Measurements from ENCODE around the gene CLPSL2.

Gene CLPSL2

DNA sequence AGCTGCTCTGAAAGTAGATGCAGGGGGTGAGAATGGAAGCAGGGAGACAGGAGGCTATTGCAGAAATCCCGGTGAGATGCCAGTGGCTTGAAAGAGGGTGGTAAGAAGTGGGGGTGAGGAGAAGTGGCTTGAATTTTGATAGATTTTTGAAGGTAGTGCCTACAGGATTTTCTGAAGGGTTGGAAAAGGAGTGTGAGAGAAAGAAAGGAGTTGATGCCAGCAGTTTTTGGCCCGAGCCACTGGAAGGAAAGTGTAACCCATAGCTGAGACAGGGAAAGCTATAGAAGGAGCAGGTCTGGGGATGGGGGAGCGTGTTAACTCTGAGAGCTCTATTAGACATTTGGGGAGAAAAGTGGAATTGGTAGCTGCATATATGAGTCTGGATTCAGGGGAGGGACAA, 29.9 kb upstream of the CLPSL2 start:
- DNase-seq (ENCODE audit: low read depth in 2 of 2): no peak

DNA sequence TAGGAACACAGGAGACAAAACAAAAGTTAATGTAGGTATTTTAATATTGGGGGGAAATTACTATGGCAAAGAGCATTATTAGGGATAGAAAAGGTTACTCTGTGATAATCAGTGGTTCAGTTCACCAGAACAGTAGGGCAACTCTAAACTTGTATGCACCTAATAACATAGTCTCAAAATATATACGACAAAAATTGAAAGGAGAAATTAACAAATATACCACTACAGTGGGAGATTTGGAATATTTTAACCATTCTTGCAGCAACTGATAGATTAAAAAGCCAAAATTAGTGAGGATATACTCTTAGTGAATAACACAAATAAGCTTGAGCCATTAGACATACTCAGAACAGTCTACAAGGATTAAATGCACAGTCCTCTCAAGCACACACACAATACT, 28.5 kb upstream of the CLPSL2 start:
- no peak for DNase-seq (ENCODE audit: low read depth in 2 of 2)

DNA sequence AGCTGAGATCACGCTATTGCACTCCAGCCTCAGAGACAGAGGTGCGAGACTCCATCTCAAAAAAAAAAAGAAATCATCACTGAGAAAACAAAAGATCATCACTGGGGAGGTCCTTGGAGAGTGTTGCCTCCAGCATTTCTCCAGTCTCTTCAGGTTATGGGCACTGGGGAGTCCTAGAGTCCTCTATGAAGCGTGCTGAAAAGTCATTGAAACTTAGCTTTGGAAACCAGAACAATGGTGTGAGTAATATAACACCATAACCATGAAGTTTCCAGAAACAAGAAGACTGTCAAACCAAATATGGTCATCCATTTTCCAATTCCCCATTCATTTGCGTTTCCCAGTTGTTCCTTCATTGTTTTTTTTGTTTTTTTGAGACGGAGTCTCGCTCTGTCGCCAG, 25.8 kb upstream of the CLPSL2 start:
- no peak for DNase-seq (ENCODE audit: low read depth in 2 of 2)

DNA sequence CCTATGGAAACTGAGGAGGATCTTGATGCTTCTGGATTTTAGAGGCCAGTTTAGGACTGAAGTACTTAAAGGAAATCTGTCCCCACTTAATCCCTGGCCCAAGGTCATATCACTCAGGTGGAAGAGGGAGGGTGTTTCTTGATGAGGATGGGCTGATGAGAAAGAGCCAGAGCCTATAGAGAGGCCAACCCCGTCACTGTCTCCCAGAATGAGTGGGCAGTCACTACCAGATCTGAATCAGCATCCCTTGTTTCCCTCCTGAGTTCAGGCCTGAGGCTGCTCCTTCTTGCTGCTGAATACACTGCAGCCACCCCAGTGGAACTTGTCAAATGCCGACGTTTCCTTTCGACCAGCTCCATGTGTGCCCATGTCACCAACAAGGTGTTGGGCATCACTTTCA, 24.8 kb upstream of the CLPSL2 start:
- DNase-seq (ENCODE audit: low read depth in 2 of 2): no peak

DNA sequence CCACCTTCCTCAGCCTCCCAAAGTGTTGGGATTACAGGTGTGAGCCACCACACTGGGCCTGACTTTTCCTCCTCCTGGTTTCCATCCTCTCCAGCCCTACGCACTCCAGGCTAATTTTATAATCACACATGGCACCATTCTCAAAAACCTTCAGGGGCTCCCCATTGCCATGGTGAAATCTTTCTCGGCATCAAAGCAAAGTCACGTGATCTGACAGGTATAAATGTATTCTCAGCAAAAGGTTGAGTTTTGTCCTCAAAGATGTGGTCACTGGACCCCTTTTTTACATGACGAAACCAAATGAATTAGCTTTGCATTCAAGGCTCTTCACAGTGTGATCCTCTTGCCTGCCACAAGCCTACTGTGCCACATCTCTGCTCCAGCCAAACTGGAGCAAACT, 24.1 kb upstream of the CLPSL2 start:
- DNase-seq (ENCODE audit: low read depth in 2 of 2): no peak

DNA sequence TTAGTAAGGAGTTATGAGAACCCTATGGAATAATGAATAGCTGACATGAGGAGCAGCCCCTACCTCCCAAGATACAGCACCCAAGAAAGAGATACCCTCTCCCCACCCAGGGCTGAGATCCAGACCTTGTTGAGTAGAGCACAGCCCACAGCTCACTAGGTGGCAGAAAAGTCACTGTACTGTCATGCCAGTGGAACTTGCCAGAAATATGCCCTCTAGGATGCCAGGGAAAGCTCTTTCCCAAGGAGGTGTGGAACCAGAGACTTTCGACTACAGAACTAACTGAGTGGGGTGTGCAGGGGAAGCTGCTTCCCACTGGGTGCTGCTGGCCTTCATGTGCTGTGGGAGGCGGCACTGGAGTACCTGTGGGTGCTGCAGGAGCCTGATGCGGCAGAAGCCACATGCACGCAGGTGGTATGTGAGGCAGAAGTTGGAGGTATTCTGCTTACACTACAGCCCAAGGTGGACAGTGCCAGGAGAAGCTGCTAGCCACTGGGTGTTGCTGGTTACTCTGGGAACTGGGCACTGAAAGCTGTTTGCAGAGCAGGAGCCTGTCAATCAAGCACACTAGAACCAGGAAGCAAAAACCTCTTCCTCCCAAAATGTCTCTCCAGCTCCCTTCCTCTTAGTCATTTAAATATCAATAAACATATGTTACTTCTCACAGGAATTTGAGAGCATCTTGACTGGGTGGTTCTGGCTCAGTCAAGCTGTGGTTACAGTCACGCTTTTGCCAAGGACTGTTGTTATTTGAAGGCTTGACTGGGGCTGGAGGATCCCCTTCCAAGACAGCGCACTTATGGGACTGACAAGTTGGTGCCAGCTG, 21.7 kb upstream of the CLPSL2 start:
- no peak for DNase-seq (ENCODE audit: low read depth in 2 of 2)

DNA sequence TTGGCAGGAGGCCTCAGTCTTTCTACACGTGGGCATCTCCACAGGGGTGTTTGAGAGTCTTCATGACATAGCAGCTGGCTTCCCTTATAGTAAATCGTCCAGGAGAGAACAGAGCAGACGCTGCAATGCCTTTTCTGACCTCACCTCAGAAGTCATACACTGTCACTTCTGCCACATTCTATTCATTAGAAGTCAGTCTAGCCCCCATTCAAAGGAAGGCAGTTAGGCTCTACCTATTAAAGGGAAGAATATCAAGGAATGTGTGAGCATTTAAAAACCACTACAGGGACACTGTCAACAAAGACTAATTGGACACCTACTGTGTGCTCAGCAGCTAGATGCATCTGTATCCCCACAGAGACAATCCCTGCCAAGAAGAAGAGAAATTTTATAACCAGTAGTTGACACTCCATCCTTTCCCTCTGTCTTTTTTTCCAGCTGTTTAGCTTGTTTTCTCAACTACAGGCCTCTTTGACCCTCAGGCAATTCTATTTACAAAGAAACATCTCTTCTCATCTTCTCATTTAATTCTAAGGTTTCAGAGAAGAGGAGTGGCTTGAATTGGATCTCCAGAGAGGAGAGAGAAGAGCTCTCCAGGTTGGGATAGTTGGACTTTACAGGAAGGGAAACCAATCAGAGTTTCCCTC, 21.0 kb upstream of the CLPSL2 start:
- DNase-seq (ENCODE audit: low read depth in 2 of 2): no peak

DNA sequence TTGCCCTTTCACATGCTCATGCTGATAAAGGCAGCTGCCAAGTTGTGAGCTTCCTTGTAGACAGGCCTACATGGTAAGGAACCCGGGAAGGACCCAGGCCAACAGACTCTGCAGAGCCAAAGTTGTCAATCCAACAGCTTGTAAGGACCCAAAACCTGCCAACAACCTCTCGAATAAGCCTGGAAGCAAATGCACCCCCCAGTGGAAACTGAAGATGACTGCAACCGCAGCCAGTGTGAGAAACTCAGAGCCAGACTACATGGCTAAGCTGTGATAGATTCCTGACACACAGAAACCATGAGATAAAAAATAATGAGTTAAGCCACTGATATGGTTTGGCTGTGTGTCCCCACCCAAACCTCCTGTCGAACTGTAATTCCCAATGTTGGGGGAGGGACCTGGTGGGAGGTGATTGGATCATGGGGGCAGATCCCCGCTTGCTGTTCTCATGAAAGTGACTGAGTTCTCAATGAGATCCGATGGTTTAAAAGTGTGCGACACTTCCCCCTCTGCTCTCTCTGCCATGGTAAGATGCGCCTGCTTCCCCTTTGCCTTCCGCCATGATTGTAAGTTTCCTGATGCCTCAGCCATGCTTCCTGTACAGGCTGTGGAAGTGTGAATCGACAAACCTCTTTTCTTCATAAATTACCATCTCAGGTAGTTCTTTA, 18.8 kb upstream of the CLPSL2 start:
- DNase-seq (ENCODE audit: low read depth in 2 of 2): no peak

DNA sequence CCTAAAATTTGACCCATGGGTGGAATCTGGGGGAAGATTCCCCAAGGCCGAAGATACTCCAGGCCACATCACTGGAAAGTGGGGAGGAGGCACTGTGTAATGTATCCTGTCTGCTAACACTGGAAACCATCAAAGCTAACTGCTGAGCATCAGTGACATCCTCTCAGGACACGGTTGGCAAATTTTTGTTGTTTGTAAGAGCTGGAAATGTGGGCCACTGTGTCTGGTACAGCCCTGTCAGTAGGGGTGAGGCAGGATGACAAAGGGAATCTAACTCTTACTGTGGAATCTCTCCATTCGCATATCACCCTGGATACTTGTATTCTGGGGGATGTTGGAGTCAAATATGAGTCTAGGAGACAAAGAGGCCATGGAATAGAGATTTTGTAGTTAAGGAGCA, 17.0 kb upstream of the CLPSL2 start:
- DNase-seq (ENCODE audit: low read depth in 2 of 2): no peak

DNA sequence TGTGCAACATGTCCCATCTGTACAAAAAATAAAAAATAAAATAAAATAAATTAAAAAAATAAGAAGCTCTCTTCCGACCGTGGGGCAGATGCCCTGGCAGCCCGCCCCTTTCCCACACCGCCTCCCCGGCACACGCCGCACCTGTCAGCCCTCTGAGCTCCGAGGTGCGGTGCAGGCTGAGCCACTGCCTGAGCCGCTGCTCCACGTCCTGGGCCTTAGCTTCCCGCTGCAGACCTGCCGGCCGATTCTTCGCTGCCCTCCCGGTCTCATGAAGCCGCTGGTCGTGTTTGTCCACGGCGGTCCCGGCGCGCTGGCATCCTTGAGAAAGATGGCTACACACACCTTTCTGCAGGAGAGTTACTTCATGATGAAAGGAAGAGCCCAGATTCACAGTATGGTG, 10.7 kb upstream of the CLPSL2 start:
- DNase-seq (ENCODE audit: low read depth in 2 of 2): no peak

DNA sequence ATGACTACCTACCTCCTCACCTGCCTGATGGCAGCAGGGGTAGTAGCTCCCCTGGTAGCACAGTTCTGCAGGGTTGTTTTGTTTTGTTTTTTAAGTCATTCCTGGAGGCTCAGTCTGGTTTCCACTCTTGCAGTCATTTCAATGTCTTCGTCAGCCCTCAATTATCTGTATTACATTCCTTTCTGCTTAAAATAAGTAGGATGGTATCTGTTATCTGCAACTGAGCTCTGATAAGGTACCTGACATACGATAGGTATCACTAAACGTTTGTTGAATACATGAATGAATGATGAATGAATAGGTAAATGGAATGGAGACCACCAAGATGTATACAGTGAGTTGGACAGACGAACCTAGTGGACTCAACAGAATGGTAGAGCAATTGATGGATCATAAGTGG, 7.2 kb upstream of the CLPSL2 start:
- no peak for DNase-seq (ENCODE audit: low read depth in 2 of 2)

DNA sequence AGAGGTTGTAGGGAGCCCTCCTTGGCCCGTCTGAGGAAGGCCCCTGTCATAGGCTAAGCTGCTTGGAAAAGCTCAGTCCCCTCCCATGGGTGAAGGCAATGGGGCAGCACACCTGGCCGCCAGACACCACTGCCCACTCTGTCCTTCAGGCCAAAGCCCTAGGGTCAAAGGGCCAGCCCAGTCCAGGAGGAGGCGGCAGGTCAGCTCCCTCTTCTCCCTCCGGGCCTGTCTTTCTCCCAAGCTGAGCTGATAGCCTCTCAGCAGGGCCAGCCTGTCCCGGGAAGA, 5.1 kb upstream of the CLPSL2 start:
- no peak for DNase-seq (ENCODE audit: low read depth in 2 of 2)

DNA sequence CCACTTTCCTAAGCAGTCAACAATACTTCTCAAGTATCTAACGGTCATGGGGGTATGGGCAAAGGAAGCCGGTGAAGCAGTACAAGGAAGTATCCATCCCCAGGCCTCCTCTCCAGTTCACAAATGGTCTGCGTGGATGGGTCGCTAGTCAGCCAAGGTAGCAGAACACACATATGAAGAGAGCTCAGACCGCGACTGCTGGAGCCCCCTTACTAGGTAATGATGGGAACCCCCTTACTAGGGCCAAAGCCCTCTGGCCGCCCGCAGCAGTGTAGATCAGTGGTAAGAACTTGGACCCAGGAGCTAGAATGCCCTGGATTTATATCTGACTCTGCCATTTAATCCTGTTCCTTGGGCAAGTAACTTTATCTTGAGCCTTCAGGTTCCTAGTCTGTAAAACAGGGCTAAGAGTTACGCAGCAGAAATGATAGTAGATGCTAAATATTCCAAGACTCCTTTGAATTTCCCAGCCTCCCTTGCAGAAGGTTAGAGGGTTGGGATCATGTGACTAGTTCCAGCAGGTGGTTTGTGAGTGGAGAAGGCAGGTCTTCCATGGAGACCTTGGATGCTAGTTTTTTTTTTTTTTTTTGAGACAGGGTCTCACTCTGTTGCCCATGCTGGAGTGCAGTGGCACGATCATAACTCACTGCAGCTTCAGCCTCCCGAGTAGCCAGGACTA, 2.1 kb upstream of the CLPSL2 start:
- DNase-seq (ENCODE audit: low read depth in 2 of 2): no peak

DNA sequence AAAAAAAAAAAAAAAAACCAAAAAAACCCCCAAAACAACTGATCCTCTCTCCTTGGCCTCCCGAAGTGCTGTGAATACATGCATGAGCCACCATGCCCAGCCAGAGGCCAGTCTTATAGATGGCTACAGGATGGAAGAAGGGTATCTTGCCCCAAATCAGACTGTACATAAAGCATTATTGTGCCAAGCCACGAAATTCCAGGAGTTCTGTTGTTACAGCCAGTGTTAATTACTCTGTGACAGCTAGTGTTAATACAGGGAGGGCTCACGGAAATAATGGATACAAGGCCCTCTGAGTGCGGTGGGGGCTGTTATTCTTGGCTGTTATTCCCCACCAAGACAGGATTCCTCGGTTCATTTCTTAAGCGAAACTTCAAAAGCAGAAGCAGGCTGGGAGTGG, 1.4 kb upstream of the CLPSL2 start:
- DNase-seq (ENCODE audit: low read depth in 2 of 2): no peak

DNA sequence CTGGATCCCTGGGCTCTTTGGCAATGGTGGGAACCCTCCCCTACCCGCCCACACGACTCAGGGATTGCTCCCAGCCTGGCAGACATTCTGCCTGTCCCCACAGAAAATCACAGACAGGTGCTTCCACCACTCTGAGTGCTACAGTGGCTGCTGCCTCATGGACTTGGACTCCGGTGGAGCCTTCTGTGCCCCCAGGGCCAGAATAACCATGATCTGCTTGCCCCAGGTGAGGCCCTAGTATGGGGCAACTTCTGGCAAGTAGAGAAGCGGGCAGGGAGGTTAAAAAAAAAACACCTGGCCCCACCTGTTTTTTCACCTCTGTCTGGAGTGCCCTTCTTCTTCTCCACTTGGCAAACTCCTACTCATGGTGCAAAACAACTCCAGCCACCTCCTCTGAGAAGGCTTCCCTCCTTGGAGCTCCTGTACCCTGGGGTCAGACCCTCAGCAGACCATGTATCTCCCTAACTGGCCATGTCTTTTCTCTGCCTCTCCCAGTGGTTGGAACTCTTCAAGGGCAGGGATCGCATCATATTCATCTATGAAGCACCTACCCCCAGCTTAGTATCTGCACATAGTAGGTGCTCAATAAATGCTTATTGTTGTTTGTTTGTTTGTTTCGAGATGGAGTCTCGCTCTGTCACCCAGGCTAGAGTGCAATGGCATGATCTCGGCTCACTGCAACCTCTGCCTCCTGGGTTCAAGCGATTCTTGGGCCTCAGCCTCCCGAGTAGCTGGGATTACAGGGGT, 1.1 kb downstream of the CLPSL2 start:
- no peak for DNase-seq (ENCODE audit: low read depth in 2 of 2)

DNA sequence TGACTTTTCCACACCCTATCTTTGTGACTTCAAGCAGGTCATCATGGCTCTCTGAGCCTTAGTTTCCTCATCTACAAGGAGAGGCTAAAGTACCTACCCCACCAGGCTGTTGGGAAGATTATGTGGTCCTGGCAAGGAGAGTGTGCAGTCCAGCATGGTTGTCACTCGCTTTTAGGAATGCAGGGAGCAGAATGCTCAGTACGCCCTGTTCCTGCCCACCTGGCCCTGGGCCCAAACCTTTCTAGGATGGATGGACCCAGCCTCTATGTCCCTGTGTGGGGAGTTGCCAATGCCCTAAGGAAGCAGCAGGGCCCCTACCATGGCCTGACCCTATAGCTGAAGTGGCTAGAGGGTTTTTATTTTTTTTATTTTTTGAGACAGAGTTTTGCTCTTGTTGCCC, 2.0 kb downstream of the CLPSL2 start:
- no peak for DNase-seq (ENCODE audit: low read depth in 2 of 2)

DNA sequence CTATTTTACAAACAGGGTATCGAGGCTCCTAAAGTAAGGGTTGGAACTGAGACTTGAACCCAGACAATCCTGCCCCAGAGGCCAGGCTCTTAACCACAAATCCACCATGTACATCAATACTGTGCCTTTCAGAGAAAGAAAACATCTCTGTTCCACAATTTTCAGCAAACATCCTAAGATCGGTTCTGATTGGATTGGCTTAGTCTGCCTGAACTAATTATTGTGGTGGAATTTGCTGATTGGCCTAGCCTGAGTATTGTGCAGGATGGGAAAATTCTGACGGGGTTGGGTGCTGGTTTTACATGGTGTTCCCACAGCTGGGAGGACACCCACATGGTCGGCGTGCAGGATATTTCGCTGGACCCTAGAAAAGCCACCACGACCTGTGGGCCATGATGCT, 4.3 kb downstream of the CLPSL2 start, which contains the start of gene CLPSL1:
TSS of gene CLPSL1 (plus strand) at position 301 of the 400 bp plus-strand sequence. CDS start at position 393, 92 bp downstream.
- no peak for DNase-seq (ENCODE audit: low read depth in 2 of 2)

DNA sequence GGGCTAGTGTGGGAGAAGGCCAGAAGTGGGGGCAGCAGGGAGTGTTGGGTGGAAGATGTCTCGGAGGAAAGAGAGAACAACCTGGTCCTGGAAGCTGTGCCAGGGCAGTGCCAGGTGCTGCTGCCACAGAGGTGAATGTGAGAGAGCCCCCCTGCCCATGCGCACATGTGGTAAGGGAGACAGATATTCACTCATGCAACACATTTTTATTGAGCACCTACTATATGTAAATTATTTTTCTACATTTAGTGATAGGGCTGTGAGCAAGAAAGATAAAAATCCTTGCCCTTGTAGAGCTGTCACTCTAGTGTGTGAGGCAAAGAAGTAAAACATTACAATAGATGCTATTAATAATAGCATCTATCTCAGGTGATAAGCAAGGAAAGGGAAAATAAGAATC, 4.9 kb downstream of the CLPSL2 start:
- no peak for DNase-seq (ENCODE audit: low read depth in 2 of 2)

DNA sequence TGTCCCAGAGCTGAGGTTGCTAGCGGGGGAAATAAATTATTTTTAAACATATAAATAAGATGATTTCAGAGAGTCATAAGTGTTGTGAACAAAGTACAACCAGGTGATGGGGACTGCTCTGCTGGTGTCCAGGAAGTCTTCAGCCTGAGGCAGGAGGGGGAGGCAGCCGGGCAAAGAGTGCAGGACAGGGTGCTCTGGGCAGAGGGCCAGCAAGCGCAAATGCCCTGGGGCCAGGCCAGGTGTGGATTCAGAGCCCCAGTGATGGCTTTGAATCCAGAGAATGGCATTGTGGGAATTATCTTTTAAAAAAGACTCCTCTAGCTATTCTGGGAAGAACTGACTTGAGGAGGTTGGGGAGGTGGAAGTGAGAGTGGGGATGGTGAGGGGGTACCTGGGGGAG, 6.0 kb downstream of the CLPSL2 start:
- DNase-seq (ENCODE audit: low read depth in 2 of 2): no peak

DNA sequence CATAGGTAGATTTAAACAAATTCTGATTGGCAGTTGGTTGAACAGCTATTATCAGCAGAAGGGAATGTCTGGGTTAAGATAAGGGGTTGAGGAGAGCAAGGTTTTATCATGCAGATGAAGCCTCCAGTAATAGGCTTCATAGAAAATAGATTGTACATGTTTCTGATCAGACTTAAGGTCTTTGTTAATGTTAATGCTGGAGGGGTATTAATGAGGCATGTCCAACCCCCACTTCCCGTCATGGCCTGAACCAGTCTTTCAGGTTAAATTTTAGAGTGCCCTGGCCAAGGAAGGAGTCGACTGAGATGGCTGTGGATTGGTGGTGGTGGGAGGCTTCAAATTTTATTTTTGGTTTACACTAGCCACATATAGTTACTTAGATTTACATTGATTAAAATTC, 7.8 kb downstream of the CLPSL2 start:
- DNase-seq (ENCODE audit: low read depth in 2 of 2): no peak

DNA sequence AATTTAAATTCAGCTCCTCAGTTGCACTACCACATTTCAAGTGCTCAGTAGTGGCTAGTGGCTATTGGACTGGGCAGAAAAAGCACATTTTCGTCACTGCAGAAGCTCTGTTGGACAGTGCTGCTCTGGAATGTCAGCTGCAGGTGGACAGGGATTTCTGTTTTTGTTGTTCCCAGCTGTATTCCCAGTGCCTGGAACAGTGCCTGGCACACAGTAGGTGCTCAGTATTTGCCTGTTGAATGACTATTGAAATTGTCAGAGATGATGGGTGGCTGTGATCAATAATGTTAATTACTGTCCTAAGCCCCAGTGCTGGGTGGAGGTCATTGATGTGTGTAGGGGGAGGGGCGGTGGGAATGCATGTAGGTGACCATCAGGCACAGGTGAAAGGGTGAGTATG, 9.9 kb downstream of the CLPSL2 start:
- DNase-seq (ENCODE audit: low read depth in 2 of 2): no peak

DNA sequence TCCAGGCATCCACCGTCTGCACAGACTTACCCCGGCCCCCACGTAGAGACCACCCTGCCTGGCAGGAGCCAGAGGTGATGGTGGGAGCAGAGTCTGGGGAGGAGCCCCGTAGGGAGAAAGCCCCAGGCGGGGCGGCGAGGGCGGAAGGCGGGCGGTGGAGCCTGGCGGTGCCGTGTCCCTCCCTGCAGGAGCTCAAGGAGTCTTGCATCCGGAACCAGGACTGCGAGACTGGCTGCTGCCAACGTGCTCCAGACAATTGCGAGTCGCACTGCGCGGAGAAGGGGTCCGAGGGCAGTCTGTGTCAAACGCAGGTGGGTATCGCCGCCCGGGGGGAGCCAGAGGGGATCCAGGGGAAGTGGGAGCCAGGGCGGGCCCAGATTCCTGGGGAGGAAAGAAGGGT, 10.4 kb downstream of the CLPSL2 start:
- DNase-seq (ENCODE audit: low read depth in 2 of 2): no peak
